K562 (cell line): ENCODE data around the gene TNK2. TPM values are rescaled to one million over a fixed set of nuclear protein-coding genes. Genes with fewer than 3 reads are reported as not detected.

Experiments used
- ARID2 ChIP-seq: fragments of 450-650 bp; IDR thresholded peaks from 2 replicates; pipeline ENCODE4 v1.6.1; 2017; ENCODE audit warnings: antibody characterized with exemption, mild to moderate bottlenecking
- CC2D1A ChIP-seq: fragments of 450-650 bp; IDR thresholded peaks from 2 replicates; pipeline ENCODE4 v1.6.1; 2017; ENCODE audit warnings: mild to moderate bottlenecking
- ETV1 ChIP-seq: fragments of 450-650 bp; conservative IDR thresholded peaks from 2 replicates; pipeline ENCODE4 v1.6.1; 2016; ENCODE audit warnings: missing genetic modification characterization, control low read depth, low read depth, missing compliant biosample characterization
- HNRNPLL ChIP-seq: fragments of 200-400 bp; formaldehyde crosslinking; IDR thresholded peaks from 2 replicates; pipeline ENCODE4 v1.6.1; 2017; ENCODE audit warnings: low read length, low read depth, mild to moderate bottlenecking; ENCODE audit not compliant: poor library complexity, severe bottlenecking
- TARDBP ChIP-seq: fragments of 450-650 bp; IDR thresholded peaks from 2 replicates; pipeline ENCODE4 v1.6.1; 2016
- ZEB2 ChIP-seq: fragments of 450-650 bp; IDR thresholded peaks from 2 replicates; pipeline ENCODE4 v1.6.1; 2016
- polyA plus RNA-seq, 8 experiments: library from polyadenylated mRNA; depleted of rRNA in 4 of 8; stranded (reverse) in 5 of 8; unstranded in 3 of 8; fragments of >200 nt; fragmentation: Nextera tagmentation in 2 of 8; fragmentation: Illumina TruSeq in 1 of 8; extraction: Ambion mirVana in 2 of 8; extraction: Trizol in 1 of 8; gene quantifications; 2 replicates each; pipeline versions ENCODE4 v1.2.1 to v1.2.3, GENCODE V29; 2011 to 2014; ENCODE audit warnings: inconsistent platforms in 1 of 8, missing spikeins in 1 of 8
- total RNA-seq, 7 experiments: library from RNA; depleted of rRNA in 6 of 7; stranded (reverse); fragments of >200 nt in 6 of 7; fragmentation: Illumina TruSeq in 2 of 7; extraction: Trizol in 2 of 7; gene quantifications; 2 replicates each; pipeline versions ENCODE4 v1.2.1 to v1.2.3, GENCODE V29; 2011 to 2021; ENCODE audit warnings: low replicate concordance in 1 of 7
- TF ChIP-seq, protein P1 (sequence below), 2 experiments: fragments of 450-650 bp; formaldehyde crosslinking in 1 of 2; IDR thresholded peaks; 2 replicates each; pipeline versions ENCODE4 v1.4.0 to v1.6.1; 2014 to 2020; ENCODE audit warnings: mild to moderate bottlenecking in 2 of 2, borderline replicate concordance in 1 of 2, low read depth in 1 of 2
- TF ChIP-seq, protein P2 (sequence below): fragments of 450-650 bp; formaldehyde crosslinking; IDR thresholded peaks from 2 replicates; pipeline ENCODE4 v1.4.0; 2020; ENCODE audit warnings: mild to moderate bottlenecking
- TF ChIP-seq, protein P3 (sequence below), 2 experiments: fragments of 450-650 bp in 1 of 2; sonication (generic) in 1 of 2; formaldehyde crosslinking in 1 of 2; IDR thresholded peaks in 1 of 2; conservative IDR thresholded peaks in 1 of 2; 2 replicates each; pipeline versions ENCODE4 v1.6.1 to v1.8.1; 2016 to 2023; ENCODE audit warnings: mild to moderate bottlenecking in 2 of 2, moderate library complexity in 2 of 2, inconsistent platforms in 1 of 2, missing genetic modification reagents in 1 of 2

The TNK2 gene
- total and polyA plus RNA-seq, 9 of the 15 experiments (the other 6 are each of a cell fraction or from before 2014, with no cell fraction given) = 0.03 to 33.8 (median 6.5) TPM

- TF ChIP-seq, protein P1, sequence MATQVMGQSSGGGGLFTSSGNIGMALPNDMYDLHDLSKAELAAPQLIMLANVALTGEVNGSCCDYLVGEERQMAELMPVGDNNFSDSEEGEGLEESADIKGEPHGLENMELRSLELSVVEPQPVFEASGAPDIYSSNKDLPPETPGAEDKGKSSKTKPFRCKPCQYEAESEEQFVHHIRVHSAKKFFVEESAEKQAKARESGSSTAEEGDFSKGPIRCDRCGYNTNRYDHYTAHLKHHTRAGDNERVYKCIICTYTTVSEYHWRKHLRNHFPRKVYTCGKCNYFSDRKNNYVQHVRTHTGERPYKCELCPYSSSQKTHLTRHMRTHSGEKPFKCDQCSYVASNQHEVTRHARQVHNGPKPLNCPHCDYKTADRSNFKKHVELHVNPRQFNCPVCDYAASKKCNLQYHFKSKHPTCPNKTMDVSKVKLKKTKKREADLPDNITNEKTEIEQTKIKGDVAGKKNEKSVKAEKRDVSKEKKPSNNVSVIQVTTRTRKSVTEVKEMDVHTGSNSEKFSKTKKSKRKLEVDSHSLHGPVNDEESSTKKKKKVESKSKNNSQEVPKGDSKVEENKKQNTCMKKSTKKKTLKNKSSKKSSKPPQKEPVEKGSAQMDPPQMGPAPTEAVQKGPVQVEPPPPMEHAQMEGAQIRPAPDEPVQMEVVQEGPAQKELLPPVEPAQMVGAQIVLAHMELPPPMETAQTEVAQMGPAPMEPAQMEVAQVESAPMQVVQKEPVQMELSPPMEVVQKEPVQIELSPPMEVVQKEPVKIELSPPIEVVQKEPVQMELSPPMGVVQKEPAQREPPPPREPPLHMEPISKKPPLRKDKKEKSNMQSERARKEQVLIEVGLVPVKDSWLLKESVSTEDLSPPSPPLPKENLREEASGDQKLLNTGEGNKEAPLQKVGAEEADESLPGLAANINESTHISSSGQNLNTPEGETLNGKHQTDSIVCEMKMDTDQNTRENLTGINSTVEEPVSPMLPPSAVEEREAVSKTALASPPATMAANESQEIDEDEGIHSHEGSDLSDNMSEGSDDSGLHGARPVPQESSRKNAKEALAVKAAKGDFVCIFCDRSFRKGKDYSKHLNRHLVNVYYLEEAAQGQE (IDR thresholded peaks at IDR 0.05; ENCODE audit: borderline replicate concordance) = peak; percentile 88
- TF ChIP-seq, protein P1 (CRISPR knock-in tag; IDR thresholded peaks at IDR 0.05; ENCODE audit: low read depth) = no peak
- TF ChIP-seq TARDBP (no peak), HNRNPLL (no peak), ARID2 (no peak), ETV1 (no peak), CC2D1A (no peak), ZEB2 (peak; percentile 74)
- TF ChIP-seq, protein P2, sequence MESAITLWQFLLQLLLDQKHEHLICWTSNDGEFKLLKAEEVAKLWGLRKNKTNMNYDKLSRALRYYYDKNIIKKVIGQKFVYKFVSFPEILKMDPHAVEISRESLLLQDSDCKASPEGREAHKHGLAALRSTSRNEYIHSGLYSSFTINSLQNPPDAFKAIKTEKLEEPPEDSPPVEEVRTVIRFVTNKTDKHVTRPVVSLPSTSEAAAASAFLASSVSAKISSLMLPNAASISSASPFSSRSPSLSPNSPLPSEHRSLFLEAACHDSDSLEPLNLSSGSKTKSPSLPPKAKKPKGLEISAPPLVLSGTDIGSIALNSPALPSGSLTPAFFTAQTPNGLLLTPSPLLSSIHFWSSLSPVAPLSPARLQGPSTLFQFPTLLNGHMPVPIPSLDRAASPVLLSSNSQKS (CRISPR knock-in tag) = no peak
- TF ChIP-seq, protein P3, sequence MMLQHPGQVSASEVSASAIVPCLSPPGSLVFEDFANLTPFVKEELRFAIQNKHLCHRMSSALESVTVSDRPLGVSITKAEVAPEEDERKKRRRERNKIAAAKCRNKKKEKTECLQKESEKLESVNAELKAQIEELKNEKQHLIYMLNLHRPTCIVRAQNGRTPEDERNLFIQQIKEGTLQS (IDR thresholded peaks at IDR 0.05) = peak; percentile 91
- TF ChIP-seq, protein P3 (CRISPR knock-in tag; conservative IDR thresholded peaks at IDR 0.05) = 0 out of 2 replicates have a peak, but pooled peaks have one; percentile 26
These were observed 93.1 kb downstream of the TNK2 start (continued) for GRCh38 chr3:195815169-195815771.
